Calu3 (cell line): ENCODE measurements around the gene BIRC6. TPM values are rescaled to one million over a fixed set of nuclear protein-coding genes. Genes with fewer than 3 reads are reported as not detected.

Experiments used
- BruUV-seq: library from RNA; stranded (reverse); fragments of 400-500 nt; replicated peaks from 2 replicates; lab custom pipeline; 2021; lab: Mats Ljungman, UMichigan
- CTCF ChIA-PET: fragments of 300-600 bp; sonication (Branson Sonifier 250); formaldehyde crosslinking; loops from one replicate; lab custom pipeline; 2022; ENCODE audit warnings: antibody characterized with exemption; lab: Charles Lee
- DNase-seq: peaks from one replicate; pipeline ENCODE4 v3.0.0; 2022
- H3K27ac Mint-ChIP-seq: one replicate; pipeline ENCODE4 v1.8.0; 2022; ENCODE audit warnings: mixed read lengths; ENCODE audit not compliant: unreplicated experiment
- H3K27me3 Mint-ChIP-seq: one replicate; pipeline ENCODE4 v1.8.0; 2022; ENCODE audit warnings: mixed read lengths; ENCODE audit not compliant: unreplicated experiment
- H3K36me3 Mint-ChIP-seq: one replicate; pipeline ENCODE4 v1.8.0; 2022; ENCODE audit warnings: mild to moderate bottlenecking, moderate library complexity, mixed read lengths; ENCODE audit not compliant: insufficient read depth, unreplicated experiment
- H3K4me1 Mint-ChIP-seq: one replicate; pipeline ENCODE4 v1.8.0; 2022; ENCODE audit warnings: mild to moderate bottlenecking, low read depth, mixed read lengths; ENCODE audit not compliant: unreplicated experiment
- H3K4me3 Mint-ChIP-seq: one replicate; pipeline ENCODE4 v1.8.0; 2022; ENCODE audit warnings: mild to moderate bottlenecking, low read depth, moderate library complexity, mixed read lengths; ENCODE audit not compliant: unreplicated experiment
- H3K9me3 Mint-ChIP-seq: one replicate; pipeline ENCODE4 v1.8.0; 2022; ENCODE audit warnings: low read depth, mixed read lengths; ENCODE audit not compliant: unreplicated experiment
- CTCF ChIP-seq: fragments of 200-600 bp; IDR thresholded peaks from one replicate; pipeline ENCODE4 v1.8.0; 2022; ENCODE audit warnings: antibody characterized with exemption; ENCODE audit not compliant: unreplicated experiment
- intact Hi-C: fragments of 100-400 bp; cut with micrococcal nuclease; formaldehyde crosslinking; loops from one replicate; pipeline ENCODE4 v1.10.0; 2022; ENCODE audit not compliant: unreplicated experiment
- total RNA-seq: library from RNA; stranded (reverse); gene quantifications from 2 replicates; pipeline ENCODE4 v1.2.3, GENCODE V29; 2022

Gene BIRC6
- total RNA-seq, 1 experiment from 2014 or later = 91.0 TPM

- Mint-ChIP-seq H3K27ac (no peak overlapping the region), H3K36me3 (peaks cover 3% of the 10 kb centered on the region), H3K4me1 (no peaks in the 10 kb centered on the region), H3K9me3 (no peaks in the 10 kb centered on the region), H3K27me3 (no peaks in the 10 kb centered on the region), H3K4me3 (no peak overlapping the region)
- intact Hi-C loops = no loop called here
- no TSS peak for BruUV-seq
- CTCF ChIA-PET = no interaction called here
- no peak for TF ChIP-seq CTCF
- DNase-seq = no peak
These were observed 215.2 kb downstream of the BIRC6 start for GRCh38 chr2:32572030-32572429.

GRCh38 chr2:32572737-32573136 lies 215.9 kb downstream of the BIRC6 start:
- no peak for DNase-seq
- no peaks in the 10 kb centered on the region for H3K9me3 Mint-ChIP-seq
- no peak overlapping the region for H3K27ac Mint-ChIP-seq
- H3K27me3 Mint-ChIP-seq = no peaks in the 10 kb centered on the region
- H3K4me1 Mint-ChIP-seq = no peaks in the 10 kb centered on the region
- intact Hi-C loops = no loop called here
- no peak overlapping the region for H3K4me3 Mint-ChIP-seq
- no peak for TF ChIP-seq CTCF
- BruUV-seq = no TSS peak
- H3K36me3 Mint-ChIP-seq = no peaks in the 10 kb centered on the region
- CTCF ChIA-PET = no interaction called here

- H3K4me1 Mint-ChIP-seq = no peaks in the 10 kb centered on the region
- no peak overlapping the region for H3K27ac Mint-ChIP-seq
- CTCF ChIA-PET = interaction anchor here (0.6 kb wide), 1 partner anchor 81 kb away, joined by 7 read pairs; no protein-coding TSS in a partner anchor
- H3K4me3 Mint-ChIP-seq = no peak overlapping the region
- TF ChIP-seq CTCF = no peak
- intact Hi-C loops = no loop called here
- no peaks in the 10 kb centered on the region for H3K27me3 Mint-ChIP-seq
- DNase-seq = no peak
- peaks cover 10% of the 10 kb centered on the region for H3K36me3 Mint-ChIP-seq
- no peaks in the 10 kb centered on the region for H3K9me3 Mint-ChIP-seq
- no TSS peak for BruUV-seq
These were observed 235.0 kb downstream of the BIRC6 start for GRCh38 chr2:32591669-32592463.

- intact Hi-C loops = no loop called here
- no peak for TF ChIP-seq CTCF
- Mint-ChIP-seq H3K27ac (no peak overlapping the region), H3K27me3 (no peaks in the 10 kb centered on the region), H3K9me3 (no peaks in the 10 kb centered on the region), H3K36me3 (peaks cover 10% of the 10 kb centered on the region), H3K4me1 (no peaks in the 10 kb centered on the region), H3K4me3 (no peak overlapping the region)
- CTCF ChIA-PET = no interaction called here
- no TSS peak for BruUV-seq
- DNase-seq = no peak
These were observed 237.8 kb downstream of the BIRC6 start for GRCh38 chr2:32594573-32594972.
